HCT116 (cell line): ENCODE data around the gene PRRC2C.

Source experiments
- CEBPB ChIP-seq: IDR thresholded peaks from 2 replicates; pipeline ENCODE4 v1.6.1; 2012; ENCODE audit warnings: low read depth
- EZH2phosphoT487 ChIP-seq: fragments of 200-600 bp; IDR thresholded peaks from 2 replicates; pipeline ENCODE4 v1.6.1; 2018; ENCODE audit warnings: antibody characterized with exemption, borderline replicate concordance
- POLR2A ChIP-seq: IDR thresholded peaks from 2 replicates; pipeline ENCODE4 v1.7.0; 2011; ENCODE audit warnings: borderline replicate concordance; ENCODE audit not compliant: insufficient read depth, insufficient read length; ENCODE audit errors: extremely low read depth
- SIN3A ChIP-seq: IDR thresholded peaks from 2 replicates; pipeline ENCODE4 v1.6.1; 2012; ENCODE audit warnings: low read depth
- TCF7L2 ChIP-seq: IDR thresholded peaks from 2 replicates; pipeline ENCODE4 v1.7.0; 2011; ENCODE audit warnings: borderline replicate concordance, inconsistent platforms; ENCODE audit not compliant: insufficient read depth, insufficient read length; ENCODE audit errors: extremely low read depth

- TF ChIP-seq CEBPB (no peak), POLR2A (no peak), TCF7L2 (no peak), EZH2phosphoT487 (no peak), SIN3A (no peak)
These were observed 29.4 kb upstream of the PRRC2C start for GRCh38 chr1:171455967-171456366.
